IMR-90 (cell line): ENCODE measurements around the gene RRP36. TPM values are rescaled to one million over a fixed set of nuclear protein-coding genes. Genes with fewer than 3 reads are reported as not detected.

ENCODE experiments used
- ATAC-seq: fragments of 200-7000 bp; cut with Tn5 transposase; 2 replicates; pipeline ENCODE4 v1.9.1; 2020; ENCODE audit warnings: low read depth, mild to moderate bottlenecking, moderate library complexity
- BruUV-seq: library from RNA; stranded (reverse); fragments of 400-500 nt; replicated peaks from 2 replicates; lab custom pipeline; 2021; lab: Mats Ljungman, UMichigan
- CTCF ChIA-PET: fragments of 300-600 bp; formaldehyde crosslinking; extraction: SDS; loops from one replicate; lab custom pipeline; 2021; ENCODE audit warnings: antibody characterized with exemption; lab: Yijun Ruan, JAX
- POLR2A ChIA-PET: fragments of 300-600 bp; sonication (Branson Sonifier 250); formaldehyde crosslinking; loops from one replicate; lab custom pipeline; 2022; ENCODE audit warnings: antibody characterized with exemption; ENCODE audit not compliant: unreplicated experiment; lab: Charles Lee
- DNase-seq: peaks from one replicate; pipeline ENCODE4 v3.0.0; 2013
- H2AFZ ChIP-seq: replicated peaks from 2 replicates; pipeline ENCODE3; 2013; ENCODE audit warnings: low read length, mild to moderate bottlenecking; ENCODE audit not compliant: poor library complexity
- H2AK5ac ChIP-seq: 2 replicates; pipeline ENCODE4 v1.6.1; 2013; ENCODE audit warnings: low read depth, low read length, inconsistent platforms
- H2AK9ac ChIP-seq: replicated peaks from 2 replicates; pipeline ENCODE3; 2013; ENCODE audit warnings: mild to moderate bottlenecking, low read depth, low read length, moderate library complexity; ENCODE audit not compliant: poor library complexity
- H2BK120ac ChIP-seq: 2 replicates; pipeline ENCODE4 v1.6.1; 2013; ENCODE audit warnings: low read depth, low read length, inconsistent platforms
- H2BK15ac ChIP-seq: 3 replicates; pipeline ENCODE4 v1.6.1; 2013; ENCODE audit warnings: low read depth, low read length, inconsistent platforms
- H2BK20ac ChIP-seq: 2 replicates; pipeline ENCODE4 v1.6.1; 2013; ENCODE audit warnings: low read depth, mild to moderate bottlenecking, inconsistent platforms, low read length, moderate library complexity
- H2BK5ac ChIP-seq: 2 replicates; pipeline ENCODE4 v1.6.1; 2013; ENCODE audit warnings: mild to moderate bottlenecking, low read depth, low read length, inconsistent platforms; ENCODE audit not compliant: poor library complexity, severe bottlenecking
- H3K14ac ChIP-seq: replicated peaks from 2 replicates; pipeline ENCODE4 v1.6.1; 2013; ENCODE audit warnings: low read depth, low read length, inconsistent platforms
- H3K18ac ChIP-seq: 2 replicates; pipeline ENCODE4 v1.6.1; 2013; ENCODE audit warnings: low read depth, low read length, control low read depth
- H3K23ac ChIP-seq: 2 replicates; pipeline ENCODE4 v1.6.1; 2013; ENCODE audit warnings: low read depth, low read length, inconsistent platforms
- H3K27ac ChIP-seq: 2 replicates; pipeline ENCODE4 v1.5.1; 2013; ENCODE audit warnings: mild to moderate bottlenecking, control low read depth, low read length; ENCODE audit not compliant: insufficient read depth
- H3K27me3 ChIP-seq: 2 replicates; pipeline ENCODE4 v1.6.1; 2013; ENCODE audit warnings: low read length; ENCODE audit not compliant: control insufficient read depth, insufficient read depth
- H3K36me3 ChIP-seq: 2 replicates; pipeline ENCODE4 v1.6.1; 2013; ENCODE audit warnings: low read length, mixed read lengths; ENCODE audit not compliant: control insufficient read depth, insufficient read depth
- H3K4ac ChIP-seq: 2 replicates; pipeline ENCODE4 v1.6.1; 2013; ENCODE audit warnings: low read depth, low read length, inconsistent platforms
- H3K4me1 ChIP-seq: 2 replicates; pipeline ENCODE4 v1.6.1; 2013; ENCODE audit warnings: low read length, mixed read lengths; ENCODE audit not compliant: control insufficient read depth, insufficient read depth
- H3K4me2 ChIP-seq: 2 replicates; pipeline ENCODE4 v1.6.1; 2013; ENCODE audit warnings: low read depth, mild to moderate bottlenecking, control low read depth, low read length, moderate library complexity
- H3K4me3 ChIP-seq: 2 replicates; pipeline ENCODE4 v1.5.1; 2013; ENCODE audit warnings: low read depth, mild to moderate bottlenecking, control low read depth, low read length, moderate library complexity; ENCODE audit not compliant: insufficient read depth
- H3K56ac ChIP-seq: 2 replicates; pipeline ENCODE4 v1.6.1; 2013; ENCODE audit warnings: low read length, inconsistent platforms; ENCODE audit not compliant: insufficient read depth; ENCODE audit errors: extremely low read depth
- H3K79me1 ChIP-seq, 2 experiments: 2 replicates each; pipeline ENCODE4 v1.6.1; 2013; ENCODE audit warnings: low read length in 2 of 2, inconsistent platforms in 1 of 2, low read depth in 1 of 2
- H3K9ac ChIP-seq: 2 replicates; pipeline ENCODE4 v1.6.1; 2013; ENCODE audit warnings: low read depth, low read length, control low read depth
- H3K9me1 ChIP-seq: 2 replicates; pipeline ENCODE4 v1.6.1; 2013; ENCODE audit warnings: low read length, inconsistent platforms; ENCODE audit not compliant: insufficient read depth
- H3K9me3 ChIP-seq: 2 replicates; pipeline ENCODE4 v1.6.1; 2013; ENCODE audit warnings: low read length; ENCODE audit not compliant: control insufficient read depth, insufficient read depth
- H4K20me1 ChIP-seq: 2 replicates; pipeline ENCODE4 v1.6.1; 2013; ENCODE audit warnings: low read length, inconsistent platforms; ENCODE audit not compliant: insufficient read depth
- H4K5ac ChIP-seq: 2 replicates; pipeline ENCODE4 v1.6.1; 2013; ENCODE audit warnings: mild to moderate bottlenecking, low read depth, low read length, control low read depth
- H4K8ac ChIP-seq, 2 experiments: 2 replicates each; pipeline ENCODE4 v1.6.1; 2013; ENCODE audit warnings: low read depth in 2 of 2, low read length in 2 of 2, control low read depth in 1 of 2, inconsistent platforms in 1 of 2
- H4K91ac ChIP-seq: 2 replicates; pipeline ENCODE4 v1.6.1; 2013; ENCODE audit warnings: low read depth, low read length, inconsistent platforms; ENCODE audit not compliant: insufficient read depth
- BHLHE40 ChIP-seq: fragments of 150-350 bp; IDR thresholded peaks from 2 replicates; pipeline ENCODE4 v1.6.1; 2016; ENCODE audit warnings: mild to moderate bottlenecking, low read depth, low read length
- CEBPB ChIP-seq: IDR thresholded peaks from 2 replicates; pipeline ENCODE4 v1.6.1; 2012; ENCODE audit warnings: low read depth, low read length, improper control_type of control experiment
- MAZ ChIP-seq: IDR thresholded peaks from 2 replicates; pipeline ENCODE4 v1.6.1; 2012; ENCODE audit warnings: low read depth, mild to moderate bottlenecking, low read length, improper control_type of control experiment, moderate library complexity, borderline replicate concordance
- MXI1 ChIP-seq: IDR thresholded peaks from 2 replicates; pipeline ENCODE4 v1.6.1; 2012; ENCODE audit warnings: low read depth, mild to moderate bottlenecking, low read length, moderate library complexity, borderline replicate concordance
- POLR2A ChIP-seq: IDR thresholded peaks from 2 replicates; pipeline ENCODE4 v1.6.1; 2012; ENCODE audit warnings: mild to moderate bottlenecking, low read depth, low read length
- WGBS, 2 experiments: methylation state at CpG; one replicate each; pipeline versions ENCODE4 v1.1.5 to v1.1.7; 2013; ENCODE audit warnings: missing lambda C conversion rate in 2 of 2; ENCODE audit not compliant: insufficient read length in 1 of 2; ENCODE audit errors: extremely low coverage in 2 of 2; 5-methylcytosine and 5-hydroxymethylcytosine counted together
- dilution Hi-C: fragments of 300-500 bp; cut with HindIII; formaldehyde crosslinking; loops from one replicate; pipeline ENCODE4 v1.14.3; 2018; ENCODE audit warnings: low sequenced_read_pairs; ENCODE audit not compliant: unreplicated experiment
- in situ Hi-C: fragments of 300-500 bp; cut with MboI; formaldehyde crosslinking; loops from 3 replicates; pipeline ENCODE4 v1.14.3; 2019; ENCODE audit warnings: low sequenced_read_pairs, inconsistent platforms, mixed read lengths
- intact Hi-C: fragments of 100-400 bp; cut with micrococcal nuclease; formaldehyde crosslinking; loops from 2 replicates; pipeline ENCODE4 v1.10.0; 2022
- polyA plus RNA-seq, 3 experiments: library from polyadenylated mRNA; depleted of rRNA; stranded (reverse); fragments of >200 nt; gene quantifications; 2 replicates each; pipeline ENCODE4 v1.2.3, GENCODE V29; 2012; ENCODE audit warnings: low replicate concordance in 1 of 3
- total RNA-seq: library from RNA; depleted of rRNA; stranded (reverse); fragments of >200 nt; gene quantifications from 2 replicates; pipeline ENCODE4 v1.2.3, GENCODE V29; 2012
- TF ChIP-seq, protein P1 (sequence below): fragments of 150-350 bp; IDR thresholded peaks from 2 replicates; pipeline ENCODE4 v1.6.1; 2017; ENCODE audit warnings: mild to moderate bottlenecking, antibody characterized with exemption, low read length, low read depth

The RRP36 gene
- total and polyA plus RNA-seq, 2 of the 4 experiments (the other 2 are of a cell fraction), result 54.3 to 106 TPM

DNA sequence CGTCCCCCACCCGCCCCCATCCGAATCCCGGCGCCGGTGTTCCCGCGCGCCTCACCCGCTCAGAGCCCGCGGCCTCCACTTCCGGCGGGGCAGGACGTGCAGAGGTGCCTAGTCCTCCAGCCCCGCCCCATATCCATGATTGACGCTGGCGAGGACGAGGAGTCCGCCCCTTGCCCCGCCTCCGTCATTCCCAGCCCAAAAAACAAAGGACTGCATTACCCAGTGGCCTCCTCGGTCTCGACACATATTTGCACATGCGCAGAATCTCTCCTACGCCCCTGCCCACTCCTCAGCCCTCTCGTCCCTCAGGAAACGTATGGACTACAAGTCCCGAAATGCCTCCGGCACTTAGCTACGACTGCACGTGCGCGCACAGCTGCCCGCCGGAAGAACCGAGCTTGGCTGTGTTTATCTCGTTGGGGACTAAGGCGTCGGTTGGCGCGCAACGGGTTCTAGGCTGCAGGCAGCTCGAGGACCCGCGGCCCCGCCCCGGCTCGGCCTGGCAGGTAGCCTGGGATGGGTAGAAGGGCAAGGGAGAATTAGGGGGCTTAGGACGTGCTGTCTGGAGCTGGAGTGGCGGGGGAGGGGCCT, 7.5 kb upstream of the RRP36 start, which contains the start of the genes KLHDC3 and MEA1:
Gene KLHDC3, plus strand, starts transcription at position 407 of the 591 bp plus-strand sequence. CDS start 2,944 bp downstream, outside the sequence.
Gene MEA1, minus strand, starts transcription at position 104 of the 591 bp plus-strand sequence. CDS start 133 bp downstream, outside the sequence.
- H3K9ac ChIP-seq, result peak within 1 kb of the TSS; percentile 96
- H4K91ac ChIP-seq, result peak within 1 kb of the TSS; percentile 95
- H3K27ac ChIP-seq, result peak within 1 kb of the TSS; percentile 88
- no peaks in the 10 kb centered on the region for H3K27me3 ChIP-seq
- H3K4ac ChIP-seq, result peak within 1 kb of the TSS; percentile 93
- DNase-seq, result peak; percentile 100
- H2BK120ac ChIP-seq, result peak within 1 kb of the TSS; percentile 18; the same call in 1 of the 2 replicates
- peak within 1 kb of the TSS; percentile 84 for H3K4me3 ChIP-seq
- peaks cover 3% of the 10 kb centered on the region for H3K9me1 ChIP-seq
- H2AK9ac ChIP-seq, result peak within 1 kb of the TSS; percentile 99
- in situ Hi-C loops (no loop called here), dilution Hi-C loops (no loop called here), intact Hi-C loops (loop anchor here (2.0 kb wide), 2 partner anchors 113 to 129 kb away; no protein-coding TSS in a partner anchor)
- ATAC-seq, result peak; percentile 97
- H4K8ac ChIP-seq, result peak within 1 kb of the TSS; percentile 78 to 95
- peak within 1 kb of the TSS; percentile 83 for H2BK5ac ChIP-seq
- H2BK20ac ChIP-seq, result no peak within 1 kb of the TSS
- no peak within 1 kb of the TSS; the same call in 2 of the 3 replicates for H2BK15ac ChIP-seq
- H3K4me1 ChIP-seq, result peaks cover 8% of the 10 kb centered on the region
- peak within 1 kb of the TSS; percentile 94 for H2AFZ ChIP-seq
- peak within 1 kb of the TSS; percentile 98 for H2AK5ac ChIP-seq
- peak within 1 kb of the TSS; percentile 88 for H3K56ac ChIP-seq
- H3K36me3 ChIP-seq, result peaks cover 43% of the 10 kb centered on the region
- BruUV-seq, result no TSS peak
- H3K14ac ChIP-seq, result peak within 1 kb of the TSS; percentile 96
- H3K18ac ChIP-seq, result peak within 1 kb of the TSS; percentile 31
- TF ChIP-seq BHLHE40, result peak; percentile 99
- no peak for TF ChIP-seq CEBPB
- 0 out of 2 replicates have a peak, but pooled peaks have one; percentile 40 for TF ChIP-seq POLR2A
- peak; percentile 98 for TF ChIP-seq MXI1
- TF ChIP-seq, protein P1, sequence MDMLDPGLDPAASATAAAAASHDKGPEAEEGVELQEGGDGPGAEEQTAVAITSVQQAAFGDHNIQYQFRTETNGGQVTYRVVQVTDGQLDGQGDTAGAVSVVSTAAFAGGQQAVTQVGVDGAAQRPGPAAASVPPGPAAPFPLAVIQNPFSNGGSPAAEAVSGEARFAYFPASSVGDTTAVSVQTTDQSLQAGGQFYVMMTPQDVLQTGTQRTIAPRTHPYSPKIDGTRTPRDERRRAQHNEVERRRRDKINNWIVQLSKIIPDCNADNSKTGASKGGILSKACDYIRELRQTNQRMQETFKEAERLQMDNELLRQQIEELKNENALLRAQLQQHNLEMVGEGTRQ, result peak; percentile 86
- TF ChIP-seq MAZ, result peak; percentile 76; the same call in 1 of the 2 replicates
- H3K79me1 ChIP-seq, result peaks cover 6 to 69% of the 10 kb centered on the region in 2 experiments; a peak in 2 of 4 replicates
- peak within 1 kb of the TSS; percentile 77 for H4K5ac ChIP-seq
- peak within 1 kb of the TSS; percentile 89 for H3K23ac ChIP-seq
- peak within 1 kb of the TSS; percentile 97 for H3K4me2 ChIP-seq
- CTCF ChIA-PET, result interaction anchor here (1.1 kb wide), 1 partner anchor 17 kb away, joined by 3 read pairs; no protein-coding TSS in a partner anchor
- POLR2A ChIA-PET, result interaction anchor here (0.5 to 1.2 kb wide), 3 partner anchors 9 to 161 kb away, joined by 3 to 4 read pairs (median 3); no protein-coding TSS in a partner anchor
- no peaks in the 10 kb centered on the region for H3K9me3 ChIP-seq
- WGBS, 2 experiments, result 0% methylated on average over 20 of the region's 51 CpGs; no CpG with 5 or more reads in 1 of the 2 experiments
- H4K20me1 ChIP-seq, result no peaks in the 10 kb centered on the region; the same call in 1 of the 2 replicates
